Caco-2 (cell line): ENCODE measurements around the gene KLK2. TPM values are rescaled to one million over a fixed set of nuclear protein-coding genes. Genes with fewer than 3 reads are reported as not detected.
A peak's percentile ranks its signal among the peaks of the same experiment; 100 is the strongest.
"Not testable (repeated sequence)": the region's sequence is repeated elsewhere in the genome, so short reads cannot be mapped to it uniquely, and the experiment has no call there.

Experiments used
- BruUV-seq: library from RNA; stranded (reverse); fragments of 400-500 nt; replicated peaks from 2 replicates; lab custom pipeline; 2021; lab: Mats Ljungman, UMichigan
- CTCF ChIA-PET: fragments of 300-600 bp; sonication (Branson Sonifier 250); formaldehyde crosslinking; loops from one replicate; lab custom pipeline; 2022; ENCODE audit warnings: antibody characterized with exemption; lab: Charles Lee
- POLR2A ChIA-PET: fragments of 300-600 bp; sonication (Branson Sonifier 250); formaldehyde crosslinking; loops from one replicate; lab custom pipeline; 2022; ENCODE audit warnings: antibody characterized with exemption; lab: Charles Lee
- DNase-seq, 2 experiments: peaks; one replicate each; pipeline versions ENCODE4 v3.0.0 to v3.0.0-alpha.2; 2020 to 2022
- H3K27me3 ChIP-seq: replicated peaks from 2 replicates; pipeline ENCODE4 v1.6.0; 2011; ENCODE audit warnings: low read length; ENCODE audit not compliant: control insufficient read depth, insufficient read depth
- H3K36me3 ChIP-seq: 2 replicates; pipeline ENCODE4 v1.5.1; 2011; ENCODE audit warnings: low read length; ENCODE audit not compliant: control insufficient read depth, insufficient read depth
- H3K4me1 ChIP-seq: fragments of 250-450 bp; sonication (Bioruptor Pico); 2 replicates; pipeline ENCODE4 v1.5.1; 2020; ENCODE audit warnings: mild to moderate bottlenecking
- H3K4me3 ChIP-seq: 2 replicates; pipeline ENCODE4 v1.5.1; 2011; ENCODE audit warnings: low read depth, mild to moderate bottlenecking, control low read depth, low read length
- H3K9me3 ChIP-seq: fragments of 250-450 bp; sonication (Bioruptor Pico); 2 replicates; pipeline ENCODE4 v1.5.1; 2020; ENCODE audit warnings: mild to moderate bottlenecking, moderate library complexity
- H3K27ac Mint-ChIP-seq: one replicate; pipeline ENCODE4 v1.8.0; 2022; ENCODE audit warnings: mixed read lengths; ENCODE audit not compliant: unreplicated experiment
- H3K27me3 Mint-ChIP-seq: one replicate; pipeline ENCODE4 v1.8.0; 2022; ENCODE audit warnings: mixed read lengths; ENCODE audit not compliant: insufficient read depth, unreplicated experiment
- H3K36me3 Mint-ChIP-seq: one replicate; pipeline ENCODE4 v1.8.0; 2022; ENCODE audit warnings: mild to moderate bottlenecking, mixed read lengths; ENCODE audit not compliant: insufficient read depth, unreplicated experiment
- H3K4me1 Mint-ChIP-seq: one replicate; pipeline ENCODE4 v1.8.0; 2022; ENCODE audit warnings: low read depth, mixed read lengths; ENCODE audit not compliant: unreplicated experiment
- H3K4me3 Mint-ChIP-seq: one replicate; pipeline ENCODE4 v1.8.0; 2022; ENCODE audit warnings: mild to moderate bottlenecking, moderate library complexity, mixed read lengths; ENCODE audit not compliant: unreplicated experiment
- H3K9me3 Mint-ChIP-seq: one replicate; pipeline ENCODE4 v1.8.0; 2022; ENCODE audit warnings: mixed read lengths; ENCODE audit not compliant: unreplicated experiment
- CTCF ChIP-seq, 2 experiments: fragments of 200-600 bp in 1 of 2; IDR thresholded peaks; 1 replicate in 1 of 2; 2 replicates in 1 of 2; pipeline versions ENCODE4 v1.5.1 to v1.8.0; 2011 to 2022; ENCODE audit warnings: antibody characterized with exemption in 1 of 2, control low read depth in 1 of 2, inconsistent platforms in 1 of 2, low read depth in 1 of 2, low read length in 1 of 2, mild to moderate bottlenecking in 1 of 2, moderate library complexity in 1 of 2; ENCODE audit not compliant: insufficient read depth in 1 of 2, severe bottlenecking in 1 of 2, unreplicated experiment in 1 of 2
- intact Hi-C: fragments of 100-400 bp; cut with micrococcal nuclease; formaldehyde crosslinking; loops from one replicate; pipeline ENCODE4 v1.10.0; 2022; ENCODE audit not compliant: unreplicated experiment
- total RNA-seq: library from RNA; stranded (reverse); gene quantifications from 2 replicates; pipeline ENCODE4 v1.2.3, GENCODE V29; 2022

Gene KLK2
- total RNA-seq, 1 experiment from 2014 or later: not detected

- intact Hi-C loops: no loop called here
- H3K4me3 Mint-ChIP-seq: no peak overlapping the region
- DNase-seq: peak in 1 of 2 experiments; percentile 17
- Histone ChIP-seq H3K36me3 (no peaks in the 10 kb centered on the region), H3K27me3 (no peaks in the 10 kb centered on the region), H3K9me3 (no peaks in the 10 kb centered on the region), H3K4me3 (no peak overlapping the region), H3K4me1 (no peaks in the 10 kb centered on the region)
- H3K27ac Mint-ChIP-seq: no peak overlapping the region
- no TSS peak for BruUV-seq
- no peaks in the 10 kb centered on the region for H3K4me1 Mint-ChIP-seq
- peak in 1 of 2 experiments; percentile 7 for TF ChIP-seq CTCF (IDR thresholded peaks at IDR 0.05; ENCODE audit: insufficient read depth in 1 of 2, low read depth in 1 of 2, low read length in 1 of 2, severe bottlenecking in 1 of 2, unreplicated experiment in 1 of 2)
- ChIA-PET POLR2A (no interaction called here), CTCF (interaction anchor here (0.6 kb wide), 1 partner anchor 111 kb away, joined by 3 read pairs; no protein-coding TSS in a partner anchor)
- peaks cover 12% of the 10 kb centered on the region for H3K27me3 Mint-ChIP-seq
- H3K36me3 Mint-ChIP-seq: no peaks in the 10 kb centered on the region
- no peaks in the 10 kb centered on the region for H3K9me3 Mint-ChIP-seq
Observed at GRCh38 chr19:50893047-50893736, 20.0 kb downstream of the KLK2 start.

GRCh38 chr19:50894478-50895356 is 21.5 kb downstream of the KLK2 start:
- TF ChIP-seq CTCF (IDR thresholded peaks at IDR 0.05; ENCODE audit: insufficient read depth in 1 of 2, low read depth in 1 of 2, low read length in 1 of 2, severe bottlenecking in 1 of 2, unreplicated experiment in 1 of 2): no peak
- POLR2A ChIA-PET: no interaction called here
- Histone ChIP-seq H3K9me3 (no peaks in the 10 kb centered on the region), H3K4me1 (no peaks in the 10 kb centered on the region), H3K27me3 (no peaks in the 10 kb centered on the region), H3K36me3 (no peaks in the 10 kb centered on the region), H3K4me3 (no peak overlapping the region)
- no peaks in the 10 kb centered on the region for H3K4me1 Mint-ChIP-seq
- peaks cover 8% of the 10 kb centered on the region for H3K27me3 Mint-ChIP-seq
- H3K4me3 Mint-ChIP-seq: no peak overlapping the region
- CTCF ChIA-PET: no interaction called here
- intact Hi-C loops: no loop called here
- no peaks in the 10 kb centered on the region for H3K36me3 Mint-ChIP-seq
- no peaks in the 10 kb centered on the region for H3K9me3 Mint-ChIP-seq
- no TSS peak for BruUV-seq
- DNase-seq: no peak
- H3K27ac Mint-ChIP-seq: no peak overlapping the region

- CTCF ChIA-PET, H3K9me3 ChIP-seq, DNase-seq, intact Hi-C loops, H3K27ac Mint-ChIP-seq, H3K27me3 ChIP-seq, H3K4me1 Mint-ChIP-seq, H3K9me3 Mint-ChIP-seq, BruUV-seq, H3K36me3 ChIP-seq, H3K36me3 Mint-ChIP-seq, H3K4me1 ChIP-seq, H3K4me3 Mint-ChIP-seq, H3K4me3 ChIP-seq, POLR2A ChIA-PET, H3K27me3 Mint-ChIP-seq: not testable (repeated sequence)
Observed at GRCh38 chr19:50896089-50896590, 22.9 kb downstream of the KLK2 start.
